HL-60 (cell line): ENCODE results near the gene VGLL2.

Experiments used
- POLR2AphosphoS5 ChIP-seq: IDR thresholded peaks from 2 replicates; pipeline ENCODE4 v1.6.1; 2012; ENCODE audit warnings: low read depth
- SPI1 ChIP-seq: IDR thresholded peaks from 2 replicates; pipeline ENCODE4 v1.6.1; 2012; ENCODE audit warnings: low read depth, mild to moderate bottlenecking, borderline replicate concordance
- TF ChIP-seq, protein P1 (sequence below): IDR thresholded peaks from one replicate; pipeline ENCODE4 v1.5.1; 2011; ENCODE audit warnings: low read length, control low read depth, inconsistent platforms; ENCODE audit not compliant: insufficient read depth
- TF ChIP-seq, protein P2 (sequence below): IDR thresholded peaks from 2 replicates; pipeline ENCODE4 v1.6.1; 2012; ENCODE audit warnings: low read depth; ENCODE audit not compliant: insufficient replicate concordance

DNA sequence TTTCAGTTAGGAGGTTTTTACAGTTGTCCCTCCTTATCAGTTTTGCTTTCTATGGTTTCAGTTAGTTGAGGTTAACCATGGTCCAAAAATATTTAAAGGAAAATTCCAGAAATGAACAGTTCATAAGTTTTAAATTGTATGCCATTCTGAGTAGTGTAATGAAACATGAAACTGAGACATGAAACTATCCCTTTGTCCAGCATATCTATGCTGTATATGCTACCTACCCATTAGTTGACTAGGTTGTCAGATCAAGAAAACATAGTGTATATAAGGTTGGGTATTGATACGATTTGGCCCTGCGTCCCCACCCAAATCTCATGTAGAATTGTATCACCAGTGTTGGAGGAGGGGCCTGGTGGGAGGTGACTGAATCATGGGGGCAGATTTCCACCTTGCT lies 39.1 kb downstream of the VGLL2 start:
- TF ChIP-seq, protein P1, sequence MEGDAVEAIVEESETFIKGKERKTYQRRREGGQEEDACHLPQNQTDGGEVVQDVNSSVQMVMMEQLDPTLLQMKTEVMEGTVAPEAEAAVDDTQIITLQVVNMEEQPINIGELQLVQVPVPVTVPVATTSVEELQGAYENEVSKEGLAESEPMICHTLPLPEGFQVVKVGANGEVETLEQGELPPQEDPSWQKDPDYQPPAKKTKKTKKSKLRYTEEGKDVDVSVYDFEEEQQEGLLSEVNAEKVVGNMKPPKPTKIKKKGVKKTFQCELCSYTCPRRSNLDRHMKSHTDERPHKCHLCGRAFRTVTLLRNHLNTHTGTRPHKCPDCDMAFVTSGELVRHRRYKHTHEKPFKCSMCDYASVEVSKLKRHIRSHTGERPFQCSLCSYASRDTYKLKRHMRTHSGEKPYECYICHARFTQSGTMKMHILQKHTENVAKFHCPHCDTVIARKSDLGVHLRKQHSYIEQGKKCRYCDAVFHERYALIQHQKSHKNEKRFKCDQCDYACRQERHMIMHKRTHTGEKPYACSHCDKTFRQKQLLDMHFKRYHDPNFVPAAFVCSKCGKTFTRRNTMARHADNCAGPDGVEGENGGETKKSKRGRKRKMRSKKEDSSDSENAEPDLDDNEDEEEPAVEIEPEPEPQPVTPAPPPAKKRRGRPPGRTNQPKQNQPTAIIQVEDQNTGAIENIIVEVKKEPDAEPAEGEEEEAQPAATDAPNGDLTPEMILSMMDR = no peak
- TF ChIP-seq, protein P2, sequence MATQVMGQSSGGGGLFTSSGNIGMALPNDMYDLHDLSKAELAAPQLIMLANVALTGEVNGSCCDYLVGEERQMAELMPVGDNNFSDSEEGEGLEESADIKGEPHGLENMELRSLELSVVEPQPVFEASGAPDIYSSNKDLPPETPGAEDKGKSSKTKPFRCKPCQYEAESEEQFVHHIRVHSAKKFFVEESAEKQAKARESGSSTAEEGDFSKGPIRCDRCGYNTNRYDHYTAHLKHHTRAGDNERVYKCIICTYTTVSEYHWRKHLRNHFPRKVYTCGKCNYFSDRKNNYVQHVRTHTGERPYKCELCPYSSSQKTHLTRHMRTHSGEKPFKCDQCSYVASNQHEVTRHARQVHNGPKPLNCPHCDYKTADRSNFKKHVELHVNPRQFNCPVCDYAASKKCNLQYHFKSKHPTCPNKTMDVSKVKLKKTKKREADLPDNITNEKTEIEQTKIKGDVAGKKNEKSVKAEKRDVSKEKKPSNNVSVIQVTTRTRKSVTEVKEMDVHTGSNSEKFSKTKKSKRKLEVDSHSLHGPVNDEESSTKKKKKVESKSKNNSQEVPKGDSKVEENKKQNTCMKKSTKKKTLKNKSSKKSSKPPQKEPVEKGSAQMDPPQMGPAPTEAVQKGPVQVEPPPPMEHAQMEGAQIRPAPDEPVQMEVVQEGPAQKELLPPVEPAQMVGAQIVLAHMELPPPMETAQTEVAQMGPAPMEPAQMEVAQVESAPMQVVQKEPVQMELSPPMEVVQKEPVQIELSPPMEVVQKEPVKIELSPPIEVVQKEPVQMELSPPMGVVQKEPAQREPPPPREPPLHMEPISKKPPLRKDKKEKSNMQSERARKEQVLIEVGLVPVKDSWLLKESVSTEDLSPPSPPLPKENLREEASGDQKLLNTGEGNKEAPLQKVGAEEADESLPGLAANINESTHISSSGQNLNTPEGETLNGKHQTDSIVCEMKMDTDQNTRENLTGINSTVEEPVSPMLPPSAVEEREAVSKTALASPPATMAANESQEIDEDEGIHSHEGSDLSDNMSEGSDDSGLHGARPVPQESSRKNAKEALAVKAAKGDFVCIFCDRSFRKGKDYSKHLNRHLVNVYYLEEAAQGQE = no peak
- no peak for TF ChIP-seq POLR2AphosphoS5
- TF ChIP-seq SPI1 = no peak
